Liver (tissue), 3 donors: Measurements from ENCODE around the gene MAN2A2.

Experiments used
- GABPA ChIP-seq, 2 donors: IDR thresholded peaks in 1 of 2; conservative IDR thresholded peaks in 1 of 2; 2 replicates each; pipeline ENCODE4 v1.6.1; 2016; ENCODE audit warnings: antibody characterized with exemption in 2 of 2, mild to moderate bottlenecking in 1 of 2, moderate library complexity in 1 of 2
- RAD21 ChIP-seq, 2 donors: IDR thresholded peaks; 2 replicates each; pipeline ENCODE4 v1.6.1; 2016; ENCODE audit warnings: antibody characterized with exemption in 2 of 2, mild to moderate bottlenecking in 2 of 2
- YY1 ChIP-seq: IDR thresholded peaks from 2 replicates; pipeline ENCODE4 v1.6.1; 2016; ENCODE audit warnings: antibody characterized with exemption, mild to moderate bottlenecking
- TF ChIP-seq, protein P1 (sequence below): fragments of 150-350 bp; IDR thresholded peaks from 2 replicates; pipeline ENCODE4 v1.5.1; 2017; ENCODE audit warnings: improper control_type of control experiment, low read depth, low read length; ENCODE audit not compliant: missing input control
- TF ChIP-seq, protein P2 (sequence below): IDR thresholded peaks from 2 replicates; pipeline ENCODE4 v1.6.1; 2016; ENCODE audit warnings: antibody characterized with exemption
- TF ChIP-seq, protein P3 (sequence below): IDR thresholded peaks from 2 replicates; pipeline ENCODE4 v1.6.1; 2016; ENCODE audit warnings: antibody characterized with exemption
- donor health status: healthy.
- donor health status: healthy.

DNA sequence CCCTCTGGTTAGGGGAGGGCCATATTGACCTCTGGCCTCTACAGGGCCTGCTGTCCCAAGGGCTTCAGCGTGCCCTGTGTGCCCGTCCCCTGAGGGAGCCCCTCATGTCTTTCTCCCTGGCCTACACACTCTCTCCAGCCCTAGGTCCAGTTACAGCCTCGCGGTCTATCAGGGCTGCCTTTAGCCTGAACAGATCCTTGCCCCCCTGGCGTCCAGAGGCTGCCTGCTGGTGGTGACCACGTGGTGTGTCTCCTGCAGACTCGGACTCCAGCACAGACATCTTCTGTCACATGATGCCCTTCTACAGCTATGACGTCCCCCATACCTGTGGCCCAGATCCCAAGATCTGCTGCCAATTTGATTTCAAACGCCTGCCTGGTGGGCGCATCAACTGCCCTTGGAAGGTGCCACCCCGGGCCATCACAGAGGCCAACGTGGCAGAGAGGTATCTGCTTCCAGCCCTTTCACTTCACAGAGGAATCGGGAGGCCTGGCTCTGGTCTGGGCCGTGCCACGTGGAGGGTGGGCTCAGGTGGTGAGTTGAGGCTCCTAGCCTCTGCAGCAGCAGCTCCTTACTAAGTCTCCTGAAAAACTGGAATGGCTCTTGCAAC lies 4.1 kb downstream of the MAN2A2 start:
- TF ChIP-seq, protein P1, sequence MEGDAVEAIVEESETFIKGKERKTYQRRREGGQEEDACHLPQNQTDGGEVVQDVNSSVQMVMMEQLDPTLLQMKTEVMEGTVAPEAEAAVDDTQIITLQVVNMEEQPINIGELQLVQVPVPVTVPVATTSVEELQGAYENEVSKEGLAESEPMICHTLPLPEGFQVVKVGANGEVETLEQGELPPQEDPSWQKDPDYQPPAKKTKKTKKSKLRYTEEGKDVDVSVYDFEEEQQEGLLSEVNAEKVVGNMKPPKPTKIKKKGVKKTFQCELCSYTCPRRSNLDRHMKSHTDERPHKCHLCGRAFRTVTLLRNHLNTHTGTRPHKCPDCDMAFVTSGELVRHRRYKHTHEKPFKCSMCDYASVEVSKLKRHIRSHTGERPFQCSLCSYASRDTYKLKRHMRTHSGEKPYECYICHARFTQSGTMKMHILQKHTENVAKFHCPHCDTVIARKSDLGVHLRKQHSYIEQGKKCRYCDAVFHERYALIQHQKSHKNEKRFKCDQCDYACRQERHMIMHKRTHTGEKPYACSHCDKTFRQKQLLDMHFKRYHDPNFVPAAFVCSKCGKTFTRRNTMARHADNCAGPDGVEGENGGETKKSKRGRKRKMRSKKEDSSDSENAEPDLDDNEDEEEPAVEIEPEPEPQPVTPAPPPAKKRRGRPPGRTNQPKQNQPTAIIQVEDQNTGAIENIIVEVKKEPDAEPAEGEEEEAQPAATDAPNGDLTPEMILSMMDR = no peak
- no peak for TF ChIP-seq RAD21 (IDR thresholded peaks at IDR 0.05)
- TF ChIP-seq, protein P2, sequence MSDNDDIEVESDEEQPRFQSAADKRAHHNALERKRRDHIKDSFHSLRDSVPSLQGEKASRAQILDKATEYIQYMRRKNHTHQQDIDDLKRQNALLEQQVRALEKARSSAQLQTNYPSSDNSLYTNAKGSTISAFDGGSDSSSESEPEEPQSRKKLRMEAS = no peak
- TF ChIP-seq GABPA (IDR thresholded peaks at IDR 0.05 in 1 of 2, conservative IDR thresholded peaks at IDR 0.05 in 1 of 2) = no peak
- no peak for TF ChIP-seq YY1
- TF ChIP-seq, protein P3, sequence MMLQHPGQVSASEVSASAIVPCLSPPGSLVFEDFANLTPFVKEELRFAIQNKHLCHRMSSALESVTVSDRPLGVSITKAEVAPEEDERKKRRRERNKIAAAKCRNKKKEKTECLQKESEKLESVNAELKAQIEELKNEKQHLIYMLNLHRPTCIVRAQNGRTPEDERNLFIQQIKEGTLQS = no peak
